Muscle of back (tissue), 11 donors: ENCODE data around the gene DGKI. TPM values are rescaled to one million over a fixed set of nuclear protein-coding genes. Genes with fewer than 3 reads are reported as not detected.

Source experiments
- DNase-seq, 3 donors: peaks; one replicate each; pipeline versions ENCODE4 v3.0.0 to v3.0.0-alpha.2; 2013
- polyA plus RNA-seq, 10 donors: library from polyadenylated mRNA; unstranded; fragments of 120-200 nt; gene quantifications; one replicate each; pipeline ENCODE4 v1.2.1, GENCODE V29; 2013; ENCODE audit not compliant: insufficient read length in 10 of 10

Gene DGKI
- polyA plus RNA-seq, 10 donors: 0.44 to 1.5 (median 0.66) TPM

DNA sequence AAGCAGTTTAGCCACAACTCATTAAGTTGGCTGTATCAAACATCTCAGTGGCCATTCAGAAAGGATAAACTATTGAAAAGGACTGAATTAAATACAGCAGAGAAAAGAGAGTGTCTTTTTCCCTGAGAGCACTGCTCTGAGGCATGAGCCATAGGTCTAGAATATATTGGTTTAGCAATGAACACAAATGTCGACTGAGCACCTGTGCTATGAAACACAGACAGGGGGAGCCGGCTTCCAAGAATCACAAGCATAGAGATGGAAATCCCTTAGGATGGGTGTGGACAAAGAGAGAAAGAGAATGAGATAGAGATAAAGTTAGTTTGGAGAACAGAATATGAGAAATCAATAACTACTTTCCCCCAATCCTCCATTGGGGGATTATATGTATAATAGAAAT, 54.8 kb downstream of the DGKI start:
- no peak for DNase-seq

- DNase-seq: no peak
Observed at GRCh38 chr7:137790828-137791227, 55.9 kb downstream of the DGKI start.

- peak in 1 of 3 donors; percentile 29 for DNase-seq
Observed at GRCh38 chr7:137789215-137789882, 57.4 kb downstream of the DGKI start.

DNA sequence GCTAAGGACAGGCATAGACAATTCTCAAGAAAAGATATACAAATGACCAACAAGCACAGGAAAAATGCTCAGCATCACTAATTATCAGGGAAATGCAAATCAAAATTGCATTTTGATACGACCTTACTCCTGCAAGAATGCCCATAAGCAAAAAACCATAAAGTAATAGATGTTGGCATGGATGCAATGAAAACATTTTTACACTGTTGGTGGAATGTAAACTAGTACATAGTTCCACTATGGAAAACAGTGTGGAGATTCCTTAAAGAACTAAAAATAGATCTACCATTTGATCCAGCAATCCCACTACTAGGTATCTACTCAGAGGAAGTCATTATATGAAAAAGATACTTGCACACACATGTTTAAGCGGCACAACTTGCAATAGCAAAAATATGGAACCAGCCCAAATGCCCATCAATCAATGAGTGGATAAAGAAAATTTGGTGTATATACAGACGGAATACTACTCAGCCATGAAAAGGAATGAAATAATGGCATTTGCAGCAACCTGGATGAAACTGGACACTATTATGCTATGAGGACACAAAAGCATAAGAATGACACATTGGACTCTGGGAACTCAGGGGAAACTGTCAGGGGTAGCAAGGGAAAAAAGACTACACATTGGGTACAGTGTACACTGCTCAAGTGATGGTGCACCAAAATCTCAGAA, 59.3 kb downstream of the DGKI start:
- DNase-seq: no peak

GRCh38 chr7:137778511-137778910, 68.3 kb downstream of the DGKI start:
- no peak for DNase-seq

DNA sequence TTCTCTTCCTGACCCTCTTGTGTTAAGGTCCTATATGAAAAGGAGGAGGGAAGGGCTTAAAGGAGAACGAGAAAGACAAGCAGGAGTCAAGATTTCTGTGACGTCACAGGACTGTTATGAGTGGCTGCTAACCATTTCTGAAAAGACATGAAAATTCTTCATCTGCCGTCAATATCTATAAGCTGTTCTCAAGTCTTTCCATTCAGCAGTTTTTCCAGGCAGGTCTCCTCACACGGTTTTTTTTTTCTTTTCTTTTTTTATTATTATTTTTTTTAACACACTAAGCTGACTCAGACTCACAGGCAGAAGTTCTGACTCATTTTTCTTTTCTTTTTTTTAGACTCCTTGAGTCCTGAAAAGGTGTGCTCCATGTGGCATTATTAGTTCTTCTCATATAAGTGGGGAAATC, 72.0 kb downstream of the DGKI start:
- no peak for DNase-seq

DNA sequence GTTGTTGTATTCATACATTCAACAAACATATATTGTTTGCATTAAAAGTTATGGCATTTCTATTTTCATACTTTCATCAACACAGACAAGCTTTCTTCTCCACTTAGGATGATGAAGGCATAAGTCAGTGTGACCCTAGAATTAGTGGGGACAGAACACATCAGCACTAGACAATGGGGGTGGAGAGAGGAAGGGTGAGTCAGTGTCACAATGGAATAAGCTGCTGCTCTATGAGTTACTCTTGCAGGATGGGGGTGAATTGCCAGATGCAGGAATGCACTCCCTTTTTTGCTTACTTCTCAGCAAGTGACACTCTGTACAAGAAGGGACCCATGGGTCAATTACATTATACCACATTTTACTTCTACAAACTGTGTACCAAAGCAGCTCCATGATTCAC, 74.0 kb downstream of the DGKI start:
- DNase-seq: peak in 1 of 3 donors; percentile 62

DNA sequence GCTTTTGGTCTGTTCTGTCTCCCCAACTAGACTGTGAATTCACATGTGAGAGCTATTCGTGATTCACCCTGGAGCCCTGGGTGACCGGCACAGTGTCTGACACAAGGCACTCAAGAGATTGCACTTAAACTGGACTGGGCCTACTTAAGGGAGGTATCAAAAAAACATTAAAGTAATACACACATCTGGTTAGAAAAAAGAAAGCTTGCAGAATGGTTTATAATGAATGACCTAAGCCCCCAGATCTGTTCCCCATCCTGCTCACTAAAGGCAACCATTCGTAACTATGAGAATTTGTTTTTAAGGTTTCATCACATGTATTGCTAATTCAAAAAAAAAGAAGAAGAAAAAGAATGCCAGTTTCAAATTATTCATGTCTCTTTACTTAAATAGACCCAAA, 74.5 kb downstream of the DGKI start:
- DNase-seq: no peak

- DNase-seq: peak in 1 of 3 donors; percentile 81
Observed at GRCh38 chr7:137771679-137772078, 75.1 kb downstream of the DGKI start.

- DNase-seq: no peak
Observed at GRCh38 chr7:137771273-137771672, 75.5 kb downstream of the DGKI start.

GRCh38 chr7:137768366-137768765, 78.4 kb downstream of the DGKI start:
- no peak for DNase-seq

- DNase-seq: no peak
Observed at GRCh38 chr7:137762334-137762733, 84.4 kb downstream of the DGKI start.

DNA sequence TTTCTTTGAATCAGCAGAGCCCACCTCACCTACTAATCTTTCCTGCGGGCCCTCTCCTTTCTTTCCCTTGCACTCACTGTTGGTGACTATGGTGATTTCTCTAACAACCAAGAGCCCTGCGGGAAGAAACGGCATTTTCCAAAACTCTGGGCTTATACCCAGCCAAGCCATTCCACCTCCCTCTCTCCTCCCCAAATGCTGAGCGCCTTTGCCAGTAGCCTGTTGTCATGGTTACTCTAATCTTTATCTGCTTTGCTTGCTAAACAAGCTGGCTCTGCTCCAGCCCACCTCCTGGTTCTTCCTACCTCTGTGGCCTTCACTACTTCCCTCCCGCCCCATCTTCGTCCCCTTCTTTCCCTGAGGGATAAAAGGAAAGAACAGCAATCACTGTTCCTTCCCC, 86.7 kb downstream of the DGKI start:
- no peak for DNase-seq

GRCh38 chr7:137757146-137757925, 89.4 kb downstream of the DGKI start:
- peak in 1 of 3 donors; percentile 16 for DNase-seq

DNA sequence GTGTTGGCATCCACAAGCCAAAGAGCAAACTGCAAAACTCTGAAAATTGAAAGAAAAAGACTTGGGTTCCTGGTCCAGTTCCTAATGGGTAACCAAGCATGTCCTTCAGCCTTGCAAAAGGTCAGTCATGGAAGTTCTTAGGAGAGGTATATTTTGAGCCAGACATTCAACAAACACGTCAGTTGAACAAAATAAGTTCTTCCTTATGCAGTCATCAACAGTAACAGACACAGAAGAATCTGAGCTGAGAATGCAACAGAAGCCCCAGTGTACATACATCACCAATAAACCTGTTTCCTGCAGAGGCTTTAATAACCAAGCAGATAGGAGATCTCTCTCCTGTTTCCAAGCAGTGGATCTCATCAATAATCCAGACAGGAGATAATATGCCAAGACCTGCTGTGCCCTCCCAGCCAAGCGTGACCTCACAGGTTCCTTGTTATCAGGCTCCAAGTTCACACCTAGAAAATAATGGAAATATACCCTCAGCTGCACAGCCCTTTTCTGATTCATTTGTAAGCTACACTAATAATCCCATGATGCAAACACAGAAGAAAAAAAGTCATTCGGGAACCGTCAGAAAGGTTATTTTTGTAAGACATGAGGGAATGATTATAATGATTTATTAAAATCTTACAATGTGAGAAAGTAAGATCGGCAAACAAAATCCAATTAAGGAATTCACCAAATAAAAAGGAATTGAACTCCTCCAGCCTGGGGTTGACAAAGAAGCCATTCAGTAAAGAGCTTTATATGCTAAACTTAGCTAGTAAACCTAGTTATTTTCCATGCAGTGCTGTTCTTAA, 90.7 kb downstream of the DGKI start:
- no peak for DNase-seq

DNA sequence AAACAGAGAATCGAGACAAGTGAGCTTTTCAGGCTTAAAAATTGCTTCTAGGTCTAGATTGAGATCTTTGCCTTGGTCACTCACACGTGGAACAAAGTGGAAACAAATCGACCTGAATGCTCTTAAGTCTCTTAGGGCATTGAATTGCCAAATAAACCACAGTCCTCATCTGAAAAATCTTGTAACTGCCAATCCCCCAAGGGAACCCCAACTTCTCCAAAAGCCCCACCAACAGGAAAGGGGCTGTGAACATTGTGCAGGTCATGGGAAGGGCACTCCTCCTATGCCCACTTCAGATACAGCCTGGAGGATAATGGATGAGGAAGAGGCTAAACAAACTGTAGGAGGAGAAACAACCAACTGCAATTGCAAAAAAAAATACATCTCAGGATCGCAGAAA, 91.3 kb downstream of the DGKI start:
- DNase-seq: no peak

- DNase-seq: no peak
Observed at GRCh38 chr7:137753948-137754851, 92.6 kb downstream of the DGKI start.

GRCh38 chr7:137753575-137753947, 93.2 kb downstream of the DGKI start:
- no peak for DNase-seq

- DNase-seq: no peak
Observed at GRCh38 chr7:137753067-137753466, 93.7 kb downstream of the DGKI start.

DNA sequence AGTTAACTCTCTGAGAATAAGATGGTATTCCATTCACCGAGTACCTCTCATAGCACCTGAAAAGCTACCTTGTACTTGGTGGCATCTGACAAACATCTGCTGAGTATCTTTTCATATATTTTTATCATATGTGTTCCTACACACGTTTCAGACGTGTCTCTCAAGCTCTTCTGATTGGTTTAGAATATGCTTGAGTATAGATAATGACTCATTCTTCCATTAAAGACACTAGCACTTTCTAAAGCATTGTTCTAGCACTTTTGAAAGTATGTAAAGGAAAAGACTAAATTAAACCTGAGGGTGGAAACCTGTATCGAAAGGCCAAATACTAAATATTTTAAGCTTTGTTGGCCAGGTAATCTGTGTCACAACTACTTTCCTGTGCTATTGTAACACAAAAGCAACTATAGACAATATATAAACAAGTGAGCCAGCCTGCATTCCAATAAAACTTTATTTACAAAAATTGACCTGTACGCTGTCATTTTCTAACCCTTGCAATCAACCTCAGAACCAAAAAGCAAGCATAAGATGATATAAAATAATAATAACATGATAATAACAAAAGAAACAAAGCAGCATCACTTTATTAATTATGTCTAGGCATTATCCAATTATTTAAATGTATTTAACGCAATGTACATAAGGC, 95.3 kb downstream of the DGKI start:
- DNase-seq: no peak
